H1 (cell line): ENCODE measurements around the gene SCPEP1.

Experiments
- CEBPB ChIP-seq: IDR thresholded peaks from 2 replicates; pipeline ENCODE4 v1.6.1; 2012; ENCODE audit warnings: low read depth, low read length
- CTCF ChIP-seq, 3 experiments: IDR thresholded peaks; 1 replicate in 2 of 3; 2 replicates in 1 of 3; pipeline versions ENCODE4 v1.5.1 to v1.6.1; 2011; ENCODE audit warnings: low read length in 3 of 3, mild to moderate bottlenecking in 3 of 3, inconsistent platforms in 2 of 3, low read depth in 1 of 3, moderate library complexity in 1 of 3; ENCODE audit not compliant: insufficient read depth in 1 of 3; ENCODE audit errors: control extremely low read depth in 1 of 3
- EP300 ChIP-seq, 2 experiments: IDR thresholded peaks; 1 replicate in 1 of 2; 2 replicates in 1 of 2; pipeline ENCODE4 v1.6.1; 2011 to 2012; ENCODE audit warnings: low read depth in 2 of 2, low read length in 2 of 2, mild to moderate bottlenecking in 2 of 2, borderline replicate concordance in 1 of 2, inconsistent platforms in 1 of 2, moderate library complexity in 1 of 2
- GTF2F1 ChIP-seq: IDR thresholded peaks from 2 replicates; pipeline ENCODE4 v1.6.1; 2012; ENCODE audit warnings: low read depth, low read length, improper control_type of control experiment, borderline replicate concordance
- HDAC2 ChIP-seq, 2 experiments: fragments of 300-600 bp in 1 of 2; sonication (generic) in 1 of 2; IDR thresholded peaks; 2 replicates each; pipeline ENCODE4 v1.6.1; 2011 to 2012; ENCODE audit warnings: low read depth in 2 of 2, low read length in 2 of 2, mild to moderate bottlenecking in 2 of 2, moderate library complexity in 2 of 2, borderline replicate concordance in 1 of 2, inconsistent platforms in 1 of 2
- POLR2A ChIP-seq, 2 experiments: IDR thresholded peaks; 1 replicate in 1 of 2; 2 replicates in 1 of 2; pipeline ENCODE4 v1.6.1; 2011; ENCODE audit warnings: low read depth in 2 of 2, low read length in 2 of 2, mild to moderate bottlenecking in 2 of 2; ENCODE audit errors: control extremely low read depth in 1 of 2
- TBP ChIP-seq: IDR thresholded peaks from 2 replicates; pipeline ENCODE4 v1.6.1; 2011; ENCODE audit warnings: low read depth, low read length, improper control_type of control experiment
- TCF12 ChIP-seq: IDR thresholded peaks from 2 replicates; pipeline ENCODE4 v1.6.1; 2011; ENCODE audit warnings: low read depth, mild to moderate bottlenecking, low read length
- ZNF274 ChIP-seq: IDR thresholded peaks from 2 replicates; pipeline ENCODE4 v1.7.0; 2012; ENCODE audit warnings: low read length, borderline replicate concordance; ENCODE audit errors: extremely low read depth

- TF ChIP-seq POLR2A (IDR thresholded peaks at IDR 0.05; ENCODE audit: control extremely low read depth in 1 of 2, low read depth in 2 of 2, low read length in 2 of 2) (no peak), CTCF (IDR thresholded peaks at IDR 0.05; ENCODE audit: control extremely low read depth in 1 of 3, insufficient read depth in 1 of 3, low read depth in 1 of 3, low read length in 3 of 3) (no peak), CEBPB (no peak), TBP (no peak), TCF12 (no peak), EP300 (IDR thresholded peaks at IDR 0.05; ENCODE audit: borderline replicate concordance in 1 of 2, low read depth in 2 of 2, low read length in 2 of 2) (no peak), HDAC2 (IDR thresholded peaks at IDR 0.05; ENCODE audit: borderline replicate concordance in 1 of 2, low read depth in 2 of 2, low read length in 2 of 2) (no peak), GTF2F1 (no peak), ZNF274 (no peak)
Measured at GRCh38 chr17:57008958-57009357, 31.0 kb downstream of the SCPEP1 start.
